Thoracic aorta (tissue), 2 donors: ENCODE measurements around the gene ALKBH6. TPM values are rescaled to one million over a fixed set of nuclear protein-coding genes. Genes with fewer than 3 reads are reported as not detected.

ENCODE experiments used
- ATAC-seq: fragments of 150-250 bp; one replicate; pipeline ENCODE4 v1.8.0; 2017; ENCODE audit warnings: low read depth; ENCODE audit not compliant: insufficient number of reproducible peaks, low FRiP score
- DNase-seq: peaks from one replicate; pipeline ENCODE4 v3.0.0-alpha.2; 2020; ENCODE audit warnings: low spot score
- H3K27ac ChIP-seq, 2 donors: fragments of 200-600 bp; sonication (generic); 1 replicate in 1 of 2; 2 replicates in 1 of 2; pipeline ENCODE4 v1.5.1; 2016; ENCODE audit warnings: mild to moderate bottlenecking in 2 of 2, moderate library complexity in 2 of 2
- H3K27me3 ChIP-seq: fragments of 200-600 bp; sonication (generic); replicated peaks from 2 replicates; pipeline ENCODE4 v1.6.0; 2016; ENCODE audit warnings: mild to moderate bottlenecking; ENCODE audit not compliant: insufficient read depth
- H3K36me3 ChIP-seq: fragments of 200-600 bp; sonication (generic); one replicate; pipeline ENCODE4 v1.5.1; 2016
- H3K4me1 ChIP-seq, 2 donors: fragments of 200-600 bp; sonication (generic); 1 replicate in 1 of 2; 2 replicates in 1 of 2; pipeline versions ENCODE4 v1.5.1 to v1.6.0; 2016; ENCODE audit warnings: low read depth in 2 of 2, mild to moderate bottlenecking in 1 of 2; ENCODE audit not compliant: control insufficient read depth in 1 of 2
- H3K4me3 ChIP-seq: fragments of 200-600 bp; sonication (generic); 2 replicates; pipeline ENCODE4 v1.5.1; 2016; ENCODE audit warnings: mild to moderate bottlenecking
- H3K9me3 ChIP-seq: fragments of 200-600 bp; sonication (generic); 2 replicates; pipeline ENCODE4 v1.5.1; 2016
- total RNA-seq, 2 donors: library from RNA; depleted of rRNA; stranded (reverse); fragments of >200 nt; gene quantifications; one replicate each; pipeline versions ENCODE4 v1.1.0 to v1.2.3, GENCODE V29; 2016
- TF ChIP-seq, protein P1 (sequence below): fragments of 200-600 bp; sonication (generic); IDR thresholded peaks from one replicate; pipeline ENCODE4 v1.5.1; 2019; ENCODE audit warnings: antibody characterized with exemption

ALKBH6 gene
- total RNA-seq, 2 donors from 2014 or later: 19.8 to 55.8 TPM

GRCh38 chr19:36051236-36051635, 37.2 kb upstream of the ALKBH6 start:
- Histone ChIP-seq H3K9me3 (no peaks in the 10 kb centered on the region), H3K27me3 (no peaks in the 10 kb centered on the region), H3K36me3 (no peaks in the 10 kb centered on the region), H3K4me1 (peaks cover 10 to 15% of the 10 kb centered on the region in 2 donors), H3K4me3 (no peak overlapping the region), H3K27ac (no peak overlapping the region)
- ATAC-seq (no peak), DNase-seq (no peak)
- TF ChIP-seq, protein P1, sequence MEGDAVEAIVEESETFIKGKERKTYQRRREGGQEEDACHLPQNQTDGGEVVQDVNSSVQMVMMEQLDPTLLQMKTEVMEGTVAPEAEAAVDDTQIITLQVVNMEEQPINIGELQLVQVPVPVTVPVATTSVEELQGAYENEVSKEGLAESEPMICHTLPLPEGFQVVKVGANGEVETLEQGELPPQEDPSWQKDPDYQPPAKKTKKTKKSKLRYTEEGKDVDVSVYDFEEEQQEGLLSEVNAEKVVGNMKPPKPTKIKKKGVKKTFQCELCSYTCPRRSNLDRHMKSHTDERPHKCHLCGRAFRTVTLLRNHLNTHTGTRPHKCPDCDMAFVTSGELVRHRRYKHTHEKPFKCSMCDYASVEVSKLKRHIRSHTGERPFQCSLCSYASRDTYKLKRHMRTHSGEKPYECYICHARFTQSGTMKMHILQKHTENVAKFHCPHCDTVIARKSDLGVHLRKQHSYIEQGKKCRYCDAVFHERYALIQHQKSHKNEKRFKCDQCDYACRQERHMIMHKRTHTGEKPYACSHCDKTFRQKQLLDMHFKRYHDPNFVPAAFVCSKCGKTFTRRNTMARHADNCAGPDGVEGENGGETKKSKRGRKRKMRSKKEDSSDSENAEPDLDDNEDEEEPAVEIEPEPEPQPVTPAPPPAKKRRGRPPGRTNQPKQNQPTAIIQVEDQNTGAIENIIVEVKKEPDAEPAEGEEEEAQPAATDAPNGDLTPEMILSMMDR: no peak

DNA sequence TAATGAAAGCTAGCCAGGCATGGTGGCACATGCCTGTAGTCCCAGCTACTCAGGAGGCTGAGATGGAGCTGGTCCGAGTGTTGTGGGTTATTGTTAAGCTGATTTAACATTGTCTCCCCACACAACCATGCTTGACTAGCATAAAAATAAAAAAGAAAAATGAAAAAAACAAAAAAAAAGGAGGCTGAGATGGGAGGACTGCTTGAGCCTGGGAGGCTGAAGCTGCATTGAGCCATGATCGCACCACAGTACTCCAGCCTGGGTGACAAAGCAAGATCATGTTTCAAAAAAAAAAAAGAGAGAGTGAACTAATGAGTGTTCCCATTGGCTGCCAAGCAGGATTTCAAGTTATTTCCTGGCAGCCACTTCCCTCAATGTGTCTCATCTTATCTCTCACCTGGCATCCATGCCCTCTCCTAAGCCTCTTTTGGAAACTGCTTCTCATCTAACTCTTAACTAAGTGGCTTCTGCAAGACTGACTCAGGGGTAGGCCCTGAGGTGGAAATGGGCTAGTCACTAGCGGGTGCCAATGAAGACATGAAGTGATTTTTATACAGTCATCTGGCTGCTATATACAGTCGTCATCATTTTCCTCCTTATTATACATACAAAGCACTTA, 35.2 kb upstream of the ALKBH6 start:
- no peaks in the 10 kb centered on the region for H3K36me3 ChIP-seq
- DNase-seq: no peak
- H3K9me3 ChIP-seq: no peaks in the 10 kb centered on the region
- ATAC-seq: no peak
- H3K4me1 ChIP-seq: peaks cover 4 to 5% of the 10 kb centered on the region in 2 donors
- no peak overlapping the region for H3K27ac ChIP-seq
- TF ChIP-seq, protein P1: no peak
- H3K4me3 ChIP-seq: no peak overlapping the region
- no peaks in the 10 kb centered on the region for H3K27me3 ChIP-seq

GRCh38 chr19:36047835-36048234, 33.8 kb upstream of the ALKBH6 start:
- ATAC-seq: no peak
- Histone ChIP-seq H3K9me3 (no peaks in the 10 kb centered on the region), H3K4me3 (no peak overlapping the region), H3K27me3 (no peaks in the 10 kb centered on the region), H3K4me1 (peaks cover 2% of the 10 kb centered on the region in 2 donors), H3K36me3 (no peaks in the 10 kb centered on the region), H3K27ac (no peak overlapping the region)
- TF ChIP-seq, protein P1: no peak
- no peak for DNase-seq

- no peak overlapping the region for H3K4me3 ChIP-seq
- TF ChIP-seq, protein P1: no peak
- H3K36me3 ChIP-seq: no peaks in the 10 kb centered on the region
- ATAC-seq (no peak), DNase-seq (no peak)
- H3K27me3 ChIP-seq: no peaks in the 10 kb centered on the region
- H3K27ac ChIP-seq: no peak overlapping the region
- no peaks in the 10 kb centered on the region for H3K9me3 ChIP-seq
- H3K4me1 ChIP-seq: no peaks in the 10 kb centered on the region
Measured at GRCh38 chr19:36046443-36047050, 32.5 kb upstream of the ALKBH6 start.

- DNase-seq (no peak), ATAC-seq (no peak)
- Histone ChIP-seq H3K27me3 (no peaks in the 10 kb centered on the region), H3K9me3 (no peaks in the 10 kb centered on the region), H3K4me3 (no peak overlapping the region), H3K4me1 (no peaks in the 10 kb centered on the region), H3K36me3 (no peaks in the 10 kb centered on the region), H3K27ac (no peak overlapping the region)
- TF ChIP-seq, protein P1: no peak
Measured at GRCh38 chr19:36043952-36044351, 29.9 kb upstream of the ALKBH6 start.
